ENCODE measurements around the gene RUNX3. TPM values are rescaled to one million over a fixed set of nuclear protein-coding genes. Genes with fewer than 3 reads are reported as not detected.

The RUNX3 gene
- total and polyA plus RNA-seq, 2 of the 8 experiments (the other 6 are each of a cell fraction or from before 2014, with no cell fraction given) = 0.62 to 0.82 TPM

- Histone ChIP-seq H2BK15ac (ENCODE audit: low read length) (no peak overlapping the region), H2BK12ac (ENCODE audit: low read depth, low read length) (no peak overlapping the region), H2AFZ (ENCODE audit: low read length) (no peak overlapping the region), H3K79me2 (ENCODE audit: control insufficient read depth in 1 of 2, insufficient read depth in 2 of 2, low read length in 2 of 2) (no peaks in the 10 kb centered on the region), H3K79me1 (ENCODE audit: low read depth, low read length) (no peaks in the 10 kb centered on the region), H4K20me1 (replicated peaks in 1 of 2; ENCODE audit: control insufficient read depth in 1 of 2, insufficient read depth in 2 of 2, low read length in 2 of 2) (no peaks in the 10 kb centered on the region), H3K4me3 (ENCODE audit: extremely low read depth in 1 of 4, insufficient read depth in 2 of 4, low read depth in 3 of 4, low read length in 4 of 4) (no peak overlapping the region), H3K36me3 (ENCODE audit: control insufficient read depth in 2 of 4, insufficient read depth in 4 of 4, low read length in 3 of 4) (no peaks in the 10 kb centered on the region), H3K18ac (ENCODE audit: extremely low read depth, low read length) (no peak overlapping the region), H3K4me2 (ENCODE audit: insufficient read depth in 1 of 2, low read depth in 2 of 2, low read length in 2 of 2) (no peak overlapping the region), H2AK5ac (ENCODE audit: low read depth, low read length) (no peak overlapping the region), H3K27me3 (replicated peaks in 1 of 4; ENCODE audit: control insufficient read depth in 3 of 4, extremely low read depth in 1 of 4, insufficient read depth in 3 of 4, low read length in 3 of 4) (no peaks in the 10 kb centered on the region), H2BK20ac (ENCODE audit: low read length) (no peak overlapping the region), H4K5ac (ENCODE audit: insufficient read length, low read depth, low read length) (no peak overlapping the region), H2BK5ac (ENCODE audit: low read depth, low read length) (no peak overlapping the region), H3K9ac (replicated peaks in 1 of 4; ENCODE audit: extremely low read depth in 1 of 4, low read depth in 3 of 4, low read length in 3 of 4) (no peak overlapping the region), H4K8ac (ENCODE audit: extremely low read depth, insufficient read depth, low read length) (no peak overlapping the region), H4K91ac (replicated peaks; ENCODE audit: insufficient read length, low read length) (no peak overlapping the region), H3K4me1 (replicated peaks in 1 of 4; ENCODE audit: control insufficient read depth in 3 of 4, insufficient read depth in 4 of 4, low read length in 3 of 4) (peaks cover 0 to 2% (median 0%) of the 10 kb centered on the region in 4 experiments; a peak in 3 of 7 replicates), H3K23me2 (ENCODE audit: low read depth, low read length) (no peaks in the 10 kb centered on the region), H3K9me3 (ENCODE audit: insufficient read depth in 2 of 2, low read depth in 1 of 2, low read length in 1 of 2) (no peaks in the 10 kb centered on the region), H3K56ac (replicated peaks; ENCODE audit: insufficient read length, low read depth, low read length) (no peak overlapping the region), H3K23ac (ENCODE audit: insufficient read length) (no peak overlapping the region), H3K14ac (ENCODE audit: insufficient read length) (no peak overlapping the region), H3K27ac (ENCODE audit: low read depth, low read length) (no peak overlapping the region), H2BK120ac (replicated peaks; ENCODE audit: low read depth, low read length) (no peak overlapping the region), H3K4ac (replicated peaks; ENCODE audit: insufficient read length, low read depth, low read length) (no peak overlapping the region)
- ChIA-PET CTCF (ENCODE audit: partially characterized antibody) (interaction anchor here (1.1 kb wide), 1 partner anchor 133 kb away, joined by 4 read pairs; no protein-coding TSS in a partner anchor), POLR2A (ENCODE audit: partially characterized antibody) (interaction anchor here (0.9 kb wide), 1 partner anchor 11 kb away, joined by 3 read pairs; no protein-coding TSS in a partner anchor)
- no peak for TF ChIP-seq TAF1 (IDR thresholded peaks at IDR 0.05; ENCODE audit: low read depth, low read length)
- peak; percentile 74; the same call in 1 of the 2 replicates for TF ChIP-seq KDM1A (IDR thresholded peaks at IDR 0.05; ENCODE audit: borderline replicate concordance, low read length)
- no peak for TF ChIP-seq HDAC6 (IDR thresholded peaks at IDR 0.05; ENCODE audit: low read depth, low read length)
- 87% methylated on average over 9 of the region's 11 CpGs; no CpG with 5 or more reads in 1 of the 2 experiments for WGBS, 2 experiments (ENCODE audit: extremely low coverage in 1 of 2, insufficient coverage in 1 of 2, insufficient read length in 1 of 2, insufficient replicate concordance in 2 of 2, low coverage in 1 of 2, low lambda C conversion rate in 2 of 2, missing lambda C conversion rate in 1 of 2)
- no peak for FAIRE-seq
- DNase-seq (ENCODE audit: low read depth in 1 of 2, low spot score in 2 of 2) = peak in 1 of 2 experiments; percentile 44
Observed at GRCh38 chr1:24904731-24905354, 25.2 kb downstream of the RUNX3 start.

Data from H1 (cell line).